WTC11 (cell line): Measurements from ENCODE around the gene ERBB4.

Experiments
- CREB1 ChIP-seq: sonication (generic); formaldehyde crosslinking; IDR thresholded peaks from 2 replicates; pipeline ENCODE4 v1.8.0; 2023; ENCODE audit warnings: mild to moderate bottlenecking, missing genetic modification reagents
- MLX ChIP-seq: sonication (generic); formaldehyde crosslinking; IDR thresholded peaks from 2 replicates; pipeline ENCODE4 v1.8.1; 2023; ENCODE audit warnings: mild to moderate bottlenecking, missing genetic modification reagents, moderate library complexity
- STAT6 ChIP-seq: sonication (generic); formaldehyde crosslinking; conservative IDR thresholded peaks from 2 replicates; pipeline ENCODE4 v1.8.1; 2023; ENCODE audit warnings: mild to moderate bottlenecking, low read depth, missing genetic modification reagents, moderate library complexity
- TEAD4 ChIP-seq: sonication (generic); formaldehyde crosslinking; IDR thresholded peaks from 2 replicates; pipeline ENCODE4 v1.8.0; 2022; ENCODE audit warnings: mild to moderate bottlenecking, missing genetic modification reagents
- TF ChIP-seq, protein P1 (sequence below): fragments of 200-600 bp; IDR thresholded peaks from 2 replicates; pipeline ENCODE4 v1.8.0; 2022; ENCODE audit warnings: antibody characterized with exemption

GRCh38 chr2:212237350-212238095, 301.1 kb downstream of the ERBB4 start:
- no peak for TF ChIP-seq CREB1 (CRISPR knock-in tag)
- TF ChIP-seq MLX, result no peak
- TF ChIP-seq TEAD4, result no peak
- TF ChIP-seq, protein P1, sequence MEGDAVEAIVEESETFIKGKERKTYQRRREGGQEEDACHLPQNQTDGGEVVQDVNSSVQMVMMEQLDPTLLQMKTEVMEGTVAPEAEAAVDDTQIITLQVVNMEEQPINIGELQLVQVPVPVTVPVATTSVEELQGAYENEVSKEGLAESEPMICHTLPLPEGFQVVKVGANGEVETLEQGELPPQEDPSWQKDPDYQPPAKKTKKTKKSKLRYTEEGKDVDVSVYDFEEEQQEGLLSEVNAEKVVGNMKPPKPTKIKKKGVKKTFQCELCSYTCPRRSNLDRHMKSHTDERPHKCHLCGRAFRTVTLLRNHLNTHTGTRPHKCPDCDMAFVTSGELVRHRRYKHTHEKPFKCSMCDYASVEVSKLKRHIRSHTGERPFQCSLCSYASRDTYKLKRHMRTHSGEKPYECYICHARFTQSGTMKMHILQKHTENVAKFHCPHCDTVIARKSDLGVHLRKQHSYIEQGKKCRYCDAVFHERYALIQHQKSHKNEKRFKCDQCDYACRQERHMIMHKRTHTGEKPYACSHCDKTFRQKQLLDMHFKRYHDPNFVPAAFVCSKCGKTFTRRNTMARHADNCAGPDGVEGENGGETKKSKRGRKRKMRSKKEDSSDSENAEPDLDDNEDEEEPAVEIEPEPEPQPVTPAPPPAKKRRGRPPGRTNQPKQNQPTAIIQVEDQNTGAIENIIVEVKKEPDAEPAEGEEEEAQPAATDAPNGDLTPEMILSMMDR, result no peak
- TF ChIP-seq STAT6, result no peak
